K562 (cell line): Measurements from ENCODE around the gene SNRNP40.

ENCODE experiments used
- ATF2 ChIP-seq: sonication (generic); formaldehyde crosslinking; IDR thresholded peaks from 2 replicates; pipeline ENCODE4 v1.8.1; 2022; ENCODE audit warnings: missing genetic modification reagents
- CTCF ChIP-seq, 3 experiments: IDR thresholded peaks in 2 of 3; conservative IDR thresholded peaks in 1 of 3; 2 replicates each; pipeline ENCODE4 v1.5.1; 2011 to 2012; ENCODE audit warnings: low read length in 3 of 3, mild to moderate bottlenecking in 3 of 3, control low read depth in 2 of 3, improper control_type of control experiment in 1 of 3, inconsistent platforms in 1 of 3, low read depth in 1 of 3, mixed read lengths in 1 of 3, moderate library complexity in 1 of 3; ENCODE audit not compliant: insufficient read depth in 2 of 3
- MLX ChIP-seq, 2 experiments: fragments of 450-650 bp in 1 of 2; sonication (generic) in 1 of 2; formaldehyde crosslinking; conservative IDR thresholded peaks; 2 replicates each; pipeline versions ENCODE4 v1.4.0 to v1.8.1; 2020 to 2022; ENCODE audit warnings: mild to moderate bottlenecking in 1 of 2, missing genetic modification reagents in 1 of 2
- NFIC ChIP-seq: fragments of 450-650 bp; IDR thresholded peaks from 2 replicates; pipeline ENCODE4 v1.6.1; 2017; ENCODE audit warnings: mild to moderate bottlenecking, inconsistent platforms
- STAG1 ChIP-seq: sonication (generic); formaldehyde crosslinking; IDR thresholded peaks from 2 replicates; pipeline ENCODE4 v1.5.0; 2020; ENCODE audit warnings: missing genetic modification reagents, borderline replicate concordance
- ZKSCAN8 ChIP-seq: fragments of 200-800 bp; sonication (Bioruptor generic); IDR thresholded peaks from 2 replicates; pipeline ENCODE4 v1.6.1; 2016; ENCODE audit warnings: missing genetic modification characterization, missing compliant biosample characterization

- TF ChIP-seq CTCF (IDR thresholded peaks at IDR 0.05 in 2 of 3, conservative IDR thresholded peaks at IDR 0.05 in 1 of 3; ENCODE audit: insufficient read depth in 2 of 3, low read depth in 1 of 3, low read length in 3 of 3) (no peak), STAG1 (CRISPR knock-in tag) (no peak), ZKSCAN8 (CRISPR knock-in tag) (no peak), NFIC (no peak), ATF2 (no peak), MLX (CRISPR knock-in tag; conservative IDR thresholded peaks at IDR 0.05) (no peak)
Observed at GRCh38 chr1:31344503-31344902, 47.9 kb upstream of the SNRNP40 start.
